K562 (cell line): ENCODE results near the gene DST. TPM values are rescaled to one million over a fixed set of nuclear protein-coding genes. Genes with fewer than 3 reads are reported as not detected.

Experiments
- ATF7 ChIP-seq: fragments of 450-650 bp; IDR thresholded peaks from 2 replicates; pipeline ENCODE4 v1.7.1; 2014; ENCODE audit warnings: mild to moderate bottlenecking, moderate library complexity
- CREB3 ChIP-seq: fragments of 450-650 bp; conservative IDR thresholded peaks from 2 replicates; pipeline ENCODE4 v1.6.1; 2016; ENCODE audit warnings: missing genetic modification characterization, low read depth, mild to moderate bottlenecking, missing compliant biosample characterization, moderate library complexity
- CSDE1 ChIP-seq, 2 experiments: fragments of 450-650 bp; IDR thresholded peaks; 2 replicates each; pipeline ENCODE4 v1.6.1; 2016; ENCODE audit warnings: mild to moderate bottlenecking in 1 of 2
- CTBP1 ChIP-seq: fragments of 450-650 bp; IDR thresholded peaks from 2 replicates; pipeline ENCODE4 v1.6.1; 2016; ENCODE audit warnings: borderline replicate concordance
- CXXC5 ChIP-seq: fragments of 250-450 bp; sonication (Bioruptor Pico); IDR thresholded peaks from 2 replicates; pipeline ENCODE4 v1.8.0; 2022; ENCODE audit warnings: inconsistent platforms, mild to moderate bottlenecking, moderate library complexity
- E2F6 ChIP-seq, 2 experiments: IDR thresholded peaks; 2 replicates each; pipeline ENCODE4 v1.6.1; 2011; ENCODE audit warnings: borderline replicate concordance in 1 of 2, control low read depth in 1 of 2, low read depth in 1 of 2, low read length in 1 of 2, mild to moderate bottlenecking in 1 of 2, mixed read lengths in 1 of 2, moderate library complexity in 1 of 2; ENCODE audit not compliant: insufficient read depth in 1 of 2, insufficient read length in 1 of 2, poor library complexity in 1 of 2, severe bottlenecking in 1 of 2; ENCODE audit errors: extremely low read depth in 1 of 2
- ETS1 ChIP-seq: conservative IDR thresholded peaks from 2 replicates; pipeline ENCODE4 v1.6.1; 2011; ENCODE audit warnings: low read depth, mild to moderate bottlenecking, low read length; ENCODE audit not compliant: control insufficient read depth
- FOS ChIP-seq: IDR thresholded peaks from 3 replicates; pipeline ENCODE4 v1.6.1; 2011; ENCODE audit not compliant: insufficient read length; ENCODE audit errors: extremely low read depth
- FOSL1 ChIP-seq: fragments of 200-800 bp; sonication (Bioruptor generic); conservative IDR thresholded peaks from 2 replicates; pipeline ENCODE4 v1.6.1; 2016; ENCODE audit warnings: missing genetic modification characterization, missing compliant biosample characterization
- HEY1 ChIP-seq: fragments of 250-450 bp; sonication (Bioruptor Pico); IDR thresholded peaks from 2 replicates; pipeline ENCODE4 v1.5.0; 2020; ENCODE audit warnings: mild to moderate bottlenecking, moderate library complexity, borderline replicate concordance
- HSF4 ChIP-seq: fragments of 250-450 bp; sonication (Bioruptor Pico); IDR thresholded peaks from 2 replicates; pipeline ENCODE4 v2.1.2; 2022; ENCODE audit warnings: mild to moderate bottlenecking, moderate library complexity, borderline replicate concordance
- KDM5B ChIP-seq: fragments of 200-600 bp; sonication (generic); IDR thresholded peaks from 2 replicates; pipeline ENCODE4 v1.6.1; 2012; ENCODE audit warnings: low read depth, mild to moderate bottlenecking, moderate library complexity, low read length, control low read depth, inconsistent platforms; ENCODE audit not compliant: insufficient replicate concordance
- NR2F6 ChIP-seq: fragments of 450-650 bp; formaldehyde crosslinking; IDR thresholded peaks from 2 replicates; pipeline ENCODE4 v1.4.0; 2020; ENCODE audit warnings: mild to moderate bottlenecking
- NR3C1 ChIP-seq: sonication (generic); formaldehyde crosslinking; IDR thresholded peaks from 2 replicates; pipeline ENCODE4 v1.8.1; 2022; ENCODE audit warnings: missing genetic modification reagents
- RB1 ChIP-seq: fragments of 450-650 bp; IDR thresholded peaks from 2 replicates; pipeline ENCODE4 v1.6.1; 2017; ENCODE audit warnings: low read depth, mild to moderate bottlenecking
- RBM15 ChIP-seq: fragments of 200-400 bp; formaldehyde crosslinking; IDR thresholded peaks from 2 replicates; pipeline ENCODE4 v1.6.1; 2018; ENCODE audit warnings: mild to moderate bottlenecking, low read length, moderate library complexity; ENCODE audit not compliant: insufficient read depth
- RHOXF2B ChIP-seq: fragments of 250-450 bp; sonication (Bioruptor Pico); conservative IDR thresholded peaks from 2 replicates; pipeline ENCODE4 v1.5.1; 2021
- SMAD2 ChIP-seq: fragments of 150-350 bp; IDR thresholded peaks from 2 replicates; pipeline ENCODE4 v1.6.1; 2014; ENCODE audit warnings: low read depth, mild to moderate bottlenecking, low read length
- SMARCA4 ChIP-seq: fragments of 450-650 bp; IDR thresholded peaks from 2 replicates; pipeline ENCODE4 v1.6.1; 2016
- TEAD2 ChIP-seq: fragments of 450-650 bp; IDR thresholded peaks from 2 replicates; pipeline ENCODE4 v1.6.1; 2016; ENCODE audit warnings: missing genetic modification characterization, control low read depth, missing compliant biosample characterization
- THRA ChIP-seq: fragments of 450-650 bp; IDR thresholded peaks from 2 replicates; pipeline ENCODE4 v1.6.1; 2017; ENCODE audit warnings: mild to moderate bottlenecking, moderate library complexity
- ZNF324 ChIP-seq: fragments of 250-450 bp; sonication (Bioruptor Pico); IDR thresholded peaks from 2 replicates; pipeline ENCODE4 v1.4.0; 2020; ENCODE audit warnings: mild to moderate bottlenecking
- ZNF589 ChIP-seq: fragments of 200-800 bp; sonication (Bioruptor generic); IDR thresholded peaks from 2 replicates; pipeline ENCODE4 v1.6.1; 2016; ENCODE audit warnings: low read depth, missing genetic modification characterization, missing compliant biosample characterization
- ZSCAN32 ChIP-seq: fragments of 450-650 bp; formaldehyde crosslinking; IDR thresholded peaks from 2 replicates; pipeline ENCODE4 v1.4.0; 2020; ENCODE audit warnings: mild to moderate bottlenecking, moderate library complexity
- polyA plus RNA-seq, 8 experiments: library from polyadenylated mRNA; depleted of rRNA in 4 of 8; stranded (reverse) in 5 of 8; unstranded in 3 of 8; fragments of >200 nt; fragmentation: Nextera tagmentation in 2 of 8; fragmentation: Illumina TruSeq in 1 of 8; extraction: Ambion mirVana in 2 of 8; extraction: Trizol in 1 of 8; gene quantifications; 2 replicates each; pipeline versions ENCODE4 v1.2.1 to v1.2.3, GENCODE V29; 2011 to 2014; ENCODE audit warnings: inconsistent platforms in 1 of 8, missing spikeins in 1 of 8
- total RNA-seq, 7 experiments: library from RNA; depleted of rRNA in 6 of 7; stranded (reverse); fragments of >200 nt in 6 of 7; fragmentation: Illumina TruSeq in 2 of 7; extraction: Trizol in 2 of 7; gene quantifications; 2 replicates each; pipeline versions ENCODE4 v1.2.1 to v1.2.3, GENCODE V29; 2011 to 2021; ENCODE audit warnings: low replicate concordance in 1 of 7

DST gene
- total and polyA plus RNA-seq, 9 of the 15 experiments (the other 6 are each of a cell fraction or from before 2014, with no cell fraction given) = 5.2 to 21.9 (median 13.3) TPM

- peak; percentile 78 for TF ChIP-seq ZNF589 (CRISPR knock-in tag)
- no peak for TF ChIP-seq HEY1 (CRISPR knock-in tag)
- TF ChIP-seq CXXC5 = peak; percentile 85
- no peak for TF ChIP-seq ETS1
- peak; percentile 25; the same call in 1 of the 2 replicates for TF ChIP-seq FOSL1 (tag)
- TF ChIP-seq RBM15 = no peak
- TF ChIP-seq ZSCAN32 = no peak
- no peak for TF ChIP-seq TEAD2
- no peak for TF ChIP-seq RB1
- TF ChIP-seq THRA = no peak
- peak; percentile 53 for TF ChIP-seq KDM5B
- TF ChIP-seq ATF7 = peak; percentile 96
- TF ChIP-seq E2F6 (IDR thresholded peaks at IDR 0.05; ENCODE audit: borderline replicate concordance in 1 of 2, extremely low read depth in 1 of 2, insufficient read depth in 1 of 2, insufficient read length in 1 of 2, low read depth in 1 of 2, low read length in 1 of 2, poor library complexity in 1 of 2, severe bottlenecking in 1 of 2) = peak in 1 of 2 experiments; percentile 48
- no peak for TF ChIP-seq CSDE1 (IDR thresholded peaks at IDR 0.05)
- peak; percentile 46; the same call in 1 of the 2 replicates for TF ChIP-seq SMARCA4
- TF ChIP-seq FOS = no peak
- TF ChIP-seq HSF4 (CRISPR knock-in tag) = no peak
- TF ChIP-seq RHOXF2B = no peak
- TF ChIP-seq CTBP1 = peak; percentile 92
- 0 out of 2 replicates have a peak, but pooled peaks have one; percentile 39 for TF ChIP-seq NR3C1 (CRISPR knock-in tag)
- no peak for TF ChIP-seq SMAD2
- no peak for TF ChIP-seq NR2F6
- TF ChIP-seq CREB3 (tag) = no peak
- no peak for TF ChIP-seq ZNF324 (CRISPR knock-in tag)
Observed at GRCh38 chr6:56542364-56543331, 100.0 kb downstream of the DST start (continued).
